Measurements from ENCODE around the gene IFT81.

- TF ChIP-seq EZH2 (IDR thresholded peaks at IDR 0.05; ENCODE audit: low read depth, unreplicated experiment) (no peak), CTCF (conservative IDR thresholded peaks at IDR 0.05; ENCODE audit: low read depth in 2 of 2) (no peak), EZH2phosphoT487 (IDR thresholded peaks at IDR 0.05; ENCODE audit: unreplicated experiment) (no peak), REST (IDR thresholded peaks at IDR 0.05; ENCODE audit: unreplicated experiment) (no peak), POLR2AphosphoS5 (IDR thresholded peaks at IDR 0.05; ENCODE audit: low read depth) (no peak)
These were observed 110.6 kb downstream of the IFT81 start for GRCh38 chr12:110234755-110235154.

Measured in GM23338 (cell line).